ENCODE measurements around the gene MIGA2. TPM values are rescaled to one million over a fixed set of nuclear protein-coding genes. Genes with fewer than 3 reads are reported as not detected.

The MIGA2 gene
- total RNA-seq, 1 experiment from 2014 or later, result 23.0 TPM

DNA sequence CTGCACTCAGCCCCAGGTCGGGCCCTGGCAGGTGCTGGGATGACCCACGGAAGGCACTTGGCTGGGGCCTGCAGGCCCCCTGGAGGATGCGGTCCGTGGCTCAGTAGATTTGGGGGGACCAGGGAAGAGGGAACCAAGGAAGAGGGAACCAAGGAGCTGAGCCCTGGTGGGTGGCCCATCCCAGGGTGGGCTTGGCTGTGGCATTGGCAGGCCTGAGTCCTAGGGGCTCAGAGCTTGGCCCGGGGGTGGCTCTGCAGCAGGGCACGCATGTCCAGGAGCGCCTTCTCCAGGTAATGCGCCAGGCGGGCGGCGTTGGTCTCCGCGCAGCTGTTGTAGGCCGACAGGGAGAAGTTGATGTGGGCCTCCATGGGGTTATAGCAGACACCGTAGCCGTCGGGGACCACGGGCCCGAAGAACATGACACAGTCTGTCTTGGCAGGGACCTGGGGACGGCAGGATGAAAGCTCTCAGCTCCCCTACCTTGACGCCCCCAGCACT, 58.8 kb downstream of the MIGA2 start:
- Histone ChIP-seq H3K9me3 (ENCODE audit: control insufficient read depth, insufficient read depth, low read depth, low read length) (no peaks in the 10 kb centered on the region), H3K27ac (ENCODE audit: low read length) (no peak overlapping the region), H3K4me1 (ENCODE audit: control insufficient read depth, insufficient read depth, low read length) (no peaks in the 10 kb centered on the region), H3K4me3 (ENCODE audit: low read depth in 2 of 2, low read length in 2 of 2) (no peak overlapping the region), H3K27me3 (ENCODE audit: control insufficient read depth, insufficient read depth, low read length) (no peaks in the 10 kb centered on the region), H3K36me3 (ENCODE audit: control insufficient read depth, insufficient read depth, low read length) (no peaks in the 10 kb centered on the region)
- BruUV-seq (replicated peaks), result no TSS peak
- in situ Hi-C loops (cut with HindIII; ENCODE audit: low pct_unique_long_range_greater_than_20kb, low sequenced_read_pairs) (no loop called here), intact Hi-C loops (cut with micrococcal nuclease; ENCODE audit: unreplicated experiment) (no loop called here)
- TF ChIP-seq SIN3A (IDR thresholded peaks at IDR 0.05; ENCODE audit: borderline replicate concordance, insufficient read depth, low read depth, low read length) (no peak), TCF7L2 (IDR thresholded peaks at IDR 0.05; ENCODE audit: low read depth, low read length) (no peak), POLR2AphosphoS5 (IDR thresholded peaks at IDR 0.05; ENCODE audit: low read depth, low read length) (no peak)
- TF ChIP-seq, protein P1, sequence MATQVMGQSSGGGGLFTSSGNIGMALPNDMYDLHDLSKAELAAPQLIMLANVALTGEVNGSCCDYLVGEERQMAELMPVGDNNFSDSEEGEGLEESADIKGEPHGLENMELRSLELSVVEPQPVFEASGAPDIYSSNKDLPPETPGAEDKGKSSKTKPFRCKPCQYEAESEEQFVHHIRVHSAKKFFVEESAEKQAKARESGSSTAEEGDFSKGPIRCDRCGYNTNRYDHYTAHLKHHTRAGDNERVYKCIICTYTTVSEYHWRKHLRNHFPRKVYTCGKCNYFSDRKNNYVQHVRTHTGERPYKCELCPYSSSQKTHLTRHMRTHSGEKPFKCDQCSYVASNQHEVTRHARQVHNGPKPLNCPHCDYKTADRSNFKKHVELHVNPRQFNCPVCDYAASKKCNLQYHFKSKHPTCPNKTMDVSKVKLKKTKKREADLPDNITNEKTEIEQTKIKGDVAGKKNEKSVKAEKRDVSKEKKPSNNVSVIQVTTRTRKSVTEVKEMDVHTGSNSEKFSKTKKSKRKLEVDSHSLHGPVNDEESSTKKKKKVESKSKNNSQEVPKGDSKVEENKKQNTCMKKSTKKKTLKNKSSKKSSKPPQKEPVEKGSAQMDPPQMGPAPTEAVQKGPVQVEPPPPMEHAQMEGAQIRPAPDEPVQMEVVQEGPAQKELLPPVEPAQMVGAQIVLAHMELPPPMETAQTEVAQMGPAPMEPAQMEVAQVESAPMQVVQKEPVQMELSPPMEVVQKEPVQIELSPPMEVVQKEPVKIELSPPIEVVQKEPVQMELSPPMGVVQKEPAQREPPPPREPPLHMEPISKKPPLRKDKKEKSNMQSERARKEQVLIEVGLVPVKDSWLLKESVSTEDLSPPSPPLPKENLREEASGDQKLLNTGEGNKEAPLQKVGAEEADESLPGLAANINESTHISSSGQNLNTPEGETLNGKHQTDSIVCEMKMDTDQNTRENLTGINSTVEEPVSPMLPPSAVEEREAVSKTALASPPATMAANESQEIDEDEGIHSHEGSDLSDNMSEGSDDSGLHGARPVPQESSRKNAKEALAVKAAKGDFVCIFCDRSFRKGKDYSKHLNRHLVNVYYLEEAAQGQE (IDR thresholded peaks at IDR 0.05; ENCODE audit: insufficient read depth in 1 of 2, low read depth in 2 of 2, low read length in 1 of 2), result no peak
- no peak for ATAC-seq
- DNase-seq (ENCODE audit: low read depth, low spot score), result no peak
- POLR2A ChIA-PET, result no interaction called here
- CTCF ChIA-PET, result no interaction called here

DNA sequence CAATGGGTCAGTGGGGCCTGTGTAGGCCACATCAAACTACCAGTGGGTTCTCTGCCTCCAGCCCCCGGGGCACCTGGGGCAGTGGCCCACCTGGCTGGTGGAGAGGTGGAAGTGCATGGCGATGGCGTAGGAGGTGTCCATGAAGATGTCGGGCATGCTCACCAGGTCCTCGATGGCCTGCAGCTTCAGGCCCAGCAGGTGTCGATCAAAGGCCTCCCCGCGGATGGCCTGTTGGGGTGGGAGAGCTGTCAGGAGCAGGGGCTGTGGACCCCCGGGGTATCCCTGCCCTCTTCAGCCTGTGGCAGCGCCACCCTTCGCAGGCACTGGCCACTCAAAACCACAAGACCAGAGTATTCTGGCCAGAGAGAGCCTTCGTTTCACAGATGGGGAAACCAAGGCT, 59.5 kb downstream of the MIGA2 start:
- H3K27me3 ChIP-seq (ENCODE audit: control insufficient read depth, insufficient read depth, low read length), result no peaks in the 10 kb centered on the region
- no TSS peak for BruUV-seq (replicated peaks)
- ChIA-PET CTCF (no interaction called here), POLR2A (no interaction called here)
- H3K9me3 ChIP-seq (ENCODE audit: control insufficient read depth, insufficient read depth, low read depth, low read length), result no peaks in the 10 kb centered on the region
- no peak overlapping the region for H3K27ac ChIP-seq (ENCODE audit: low read length)
- H3K4me3 ChIP-seq (ENCODE audit: low read depth in 2 of 2, low read length in 2 of 2), result no peak overlapping the region
- no peaks in the 10 kb centered on the region for H3K36me3 ChIP-seq (ENCODE audit: control insufficient read depth, insufficient read depth, low read length)
- intact Hi-C loops (cut with micrococcal nuclease; ENCODE audit: unreplicated experiment), result no loop called here
- ATAC-seq (no peak), DNase-seq (ENCODE audit: low read depth, low spot score) (no peak)
- no peaks in the 10 kb centered on the region for H3K4me1 ChIP-seq (ENCODE audit: control insufficient read depth, insufficient read depth, low read length)
- TF ChIP-seq TCF7L2 (IDR thresholded peaks at IDR 0.05; ENCODE audit: low read depth, low read length) (no peak), SIN3A (IDR thresholded peaks at IDR 0.05; ENCODE audit: borderline replicate concordance, insufficient read depth, low read depth, low read length) (no peak), POLR2AphosphoS5 (IDR thresholded peaks at IDR 0.05; ENCODE audit: low read depth, low read length) (no peak)
- TF ChIP-seq, protein P1 (IDR thresholded peaks at IDR 0.05; ENCODE audit: insufficient read depth in 1 of 2, low read depth in 2 of 2, low read length in 1 of 2), result no peak
- TF ChIP-seq, protein P2, sequence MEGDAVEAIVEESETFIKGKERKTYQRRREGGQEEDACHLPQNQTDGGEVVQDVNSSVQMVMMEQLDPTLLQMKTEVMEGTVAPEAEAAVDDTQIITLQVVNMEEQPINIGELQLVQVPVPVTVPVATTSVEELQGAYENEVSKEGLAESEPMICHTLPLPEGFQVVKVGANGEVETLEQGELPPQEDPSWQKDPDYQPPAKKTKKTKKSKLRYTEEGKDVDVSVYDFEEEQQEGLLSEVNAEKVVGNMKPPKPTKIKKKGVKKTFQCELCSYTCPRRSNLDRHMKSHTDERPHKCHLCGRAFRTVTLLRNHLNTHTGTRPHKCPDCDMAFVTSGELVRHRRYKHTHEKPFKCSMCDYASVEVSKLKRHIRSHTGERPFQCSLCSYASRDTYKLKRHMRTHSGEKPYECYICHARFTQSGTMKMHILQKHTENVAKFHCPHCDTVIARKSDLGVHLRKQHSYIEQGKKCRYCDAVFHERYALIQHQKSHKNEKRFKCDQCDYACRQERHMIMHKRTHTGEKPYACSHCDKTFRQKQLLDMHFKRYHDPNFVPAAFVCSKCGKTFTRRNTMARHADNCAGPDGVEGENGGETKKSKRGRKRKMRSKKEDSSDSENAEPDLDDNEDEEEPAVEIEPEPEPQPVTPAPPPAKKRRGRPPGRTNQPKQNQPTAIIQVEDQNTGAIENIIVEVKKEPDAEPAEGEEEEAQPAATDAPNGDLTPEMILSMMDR (IDR thresholded peaks at IDR 0.05), result no peak
- in situ Hi-C loops (cut with HindIII; ENCODE audit: low pct_unique_long_range_greater_than_20kb, low sequenced_read_pairs), result no loop called here

Measured in Panc1 (cell line).